Trophoblast cell (in vitro differentiated cells and primary cell): ENCODE results near the gene ACBD4.
A peak's percentile ranks its signal among the peaks of the same experiment; 100 is the strongest.

ENCODE experiments used
- DNase-seq, 2 donors: peaks; one replicate each; pipeline ENCODE4 v3.0.0-alpha.2; 2016
- H2AFZ ChIP-seq: 2 replicates; pipeline ENCODE4 v1.6.1; 2013; ENCODE audit warnings: low read length, moderate library complexity, mild to moderate bottlenecking; ENCODE audit not compliant: insufficient read depth, poor library complexity
- H2AK5ac ChIP-seq: 2 replicates; pipeline ENCODE4 v1.6.1; 2013; ENCODE audit warnings: mild to moderate bottlenecking, low read length
- H2BK120ac ChIP-seq: 2 replicates; pipeline ENCODE4 v1.6.1; 2013; ENCODE audit warnings: low read length, mild to moderate bottlenecking, moderate library complexity; ENCODE audit not compliant: insufficient read depth, poor library complexity
- H2BK12ac ChIP-seq: 2 replicates; pipeline ENCODE4 v1.6.1; 2013; ENCODE audit warnings: mild to moderate bottlenecking, low read length, moderate library complexity
- H2BK5ac ChIP-seq: 2 replicates; pipeline ENCODE4 v1.6.1; 2013; ENCODE audit warnings: low read length, low read depth, moderate library complexity, mild to moderate bottlenecking; ENCODE audit not compliant: poor library complexity
- H3K14ac ChIP-seq: 2 replicates; pipeline ENCODE4 v1.6.1; 2013; ENCODE audit warnings: mild to moderate bottlenecking, low read length
- H3K18ac ChIP-seq: 2 replicates; pipeline ENCODE4 v1.6.1; 2013; ENCODE audit warnings: mild to moderate bottlenecking, low read length
- H3K23ac ChIP-seq: 2 replicates; pipeline ENCODE4 v1.6.1; 2013; ENCODE audit warnings: low read length
- H3K27ac ChIP-seq: 2 replicates; pipeline ENCODE4 v1.5.1; 2013; ENCODE audit warnings: low read depth, mild to moderate bottlenecking, inconsistent platforms, low read length, moderate library complexity
- H3K27me3 ChIP-seq: 2 replicates; pipeline ENCODE4 v1.6.1; 2013; ENCODE audit warnings: inconsistent platforms, mild to moderate bottlenecking, low read length, moderate library complexity; ENCODE audit not compliant: insufficient read depth
- H3K36me3 ChIP-seq, 2 experiments: 1 replicate in 1 of 2; 2 replicates in 1 of 2; pipeline ENCODE4 v1.6.1; 2013; ENCODE audit warnings: low read length in 2 of 2, mild to moderate bottlenecking in 2 of 2, moderate library complexity in 1 of 2; ENCODE audit not compliant: insufficient read depth in 2 of 2, control insufficient read depth in 1 of 2
- H3K4ac ChIP-seq: 2 replicates; pipeline ENCODE4 v1.6.1; 2013; ENCODE audit warnings: low read depth, mild to moderate bottlenecking, low read length, moderate library complexity
- H3K4me1 ChIP-seq, 2 experiments: 1 replicate in 1 of 2; 2 replicates in 1 of 2; pipeline ENCODE4 v1.6.1; 2013; ENCODE audit warnings: low read length in 2 of 2, mild to moderate bottlenecking in 2 of 2, moderate library complexity in 1 of 2; ENCODE audit not compliant: insufficient read depth in 2 of 2, control insufficient read depth in 1 of 2
- H3K4me2 ChIP-seq: 2 replicates; pipeline ENCODE4 v1.6.1; 2013; ENCODE audit warnings: inconsistent platforms, mild to moderate bottlenecking, low read length, moderate library complexity
- H3K4me3 ChIP-seq: 2 replicates; pipeline ENCODE4 v1.5.1; 2013; ENCODE audit warnings: mild to moderate bottlenecking, low read depth, low read length, inconsistent platforms
- H3K79me1 ChIP-seq: one replicate; pipeline ENCODE4 v1.6.1; 2013; ENCODE audit warnings: low read length
- H3K79me2 ChIP-seq: 2 replicates; pipeline ENCODE4 v1.6.1; 2013; ENCODE audit warnings: low read length, mild to moderate bottlenecking; ENCODE audit not compliant: control insufficient read depth, insufficient read depth, poor library complexity
- H3K9ac ChIP-seq: 2 replicates; pipeline ENCODE4 v1.6.1; 2013; ENCODE audit warnings: mild to moderate bottlenecking, low read length
- H3K9me3 ChIP-seq: 2 replicates; pipeline ENCODE4 v1.6.1; 2013; ENCODE audit warnings: low read depth, mild to moderate bottlenecking, control low read depth, inconsistent platforms, low read length; ENCODE audit not compliant: insufficient read depth
- H4K12ac ChIP-seq: 2 replicates; pipeline ENCODE4 v1.6.1; 2013; ENCODE audit warnings: low read depth, mild to moderate bottlenecking, low read length, moderate library complexity
- H4K8ac ChIP-seq: 2 replicates; pipeline ENCODE4 v1.6.1; 2013; ENCODE audit warnings: low read depth, mild to moderate bottlenecking, low read length, moderate library complexity
- H4K91ac ChIP-seq: one replicate; pipeline ENCODE4 v1.6.1; 2013; ENCODE audit warnings: low read depth, mild to moderate bottlenecking, low read length, moderate library complexity
- WGBS: extraction: QIAGEN DNeasy Blood & Tissue Kit; methylation state at CpG from one replicate; pipeline ENCODE4 v1.1.7; 2013; ENCODE audit warnings: missing lambda C conversion rate; ENCODE audit not compliant: insufficient read length, insufficient coverage; ENCODE audit errors: extremely low coverage; 5-methylcytosine and 5-hydroxymethylcytosine counted together

The ACBD4 gene

GRCh38 chr17:45129426-45129939 lies 6.0 kb upstream of the ACBD4 start:
- Histone ChIP-seq H2AFZ (no peak overlapping the region), H3K18ac (no peak overlapping the region), H3K79me2 (peaks cover 4% of the 10 kb centered on the region), H2AK5ac (peak overlapping the region; percentile 55), H3K4me3 (no peak overlapping the region), H3K27me3 (no peaks in the 10 kb centered on the region), H4K8ac (peak overlapping the region; percentile 32), H3K9ac (no peak overlapping the region), H3K9me3 (no peaks in the 10 kb centered on the region), H4K12ac (no peak overlapping the region), H2BK5ac (peak overlapping the region; percentile 65), H3K14ac (peak overlapping the region; percentile 13), H3K4ac (peak overlapping the region; percentile 19), H2BK120ac (peak overlapping the region; percentile 77), H3K36me3 (no peaks in the 10 kb centered on the region), H3K79me1 (peaks cover 28% of the 10 kb centered on the region), H3K4me2 (no peak overlapping the region), H2BK12ac (peak overlapping the region; percentile 41), H3K27ac (peak overlapping the region; percentile 43), H3K23ac (no peak overlapping the region), H4K91ac (peak overlapping the region; percentile 82), H3K4me1 (peaks cover 37 to 46% of the 10 kb centered on the region in 2 experiments)
- no CpG with 5 or more reads among the region's 10 CpGs for WGBS
- peak; percentile 89 to 93 for DNase-seq

- Histone ChIP-seq H4K12ac (no peak overlapping the region), H3K4me3 (peak overlapping the region; percentile 23), H3K36me3 (no peaks in the 10 kb centered on the region), H2BK120ac (peak overlapping the region; percentile 77), H2BK5ac (peak overlapping the region; percentile 65), H3K4me1 (peaks cover 37 to 43% of the 10 kb centered on the region in 2 experiments), H3K27me3 (no peaks in the 10 kb centered on the region), H3K23ac (no peak overlapping the region), H3K9ac (no peak overlapping the region), H3K14ac (peak overlapping the region; percentile 13), H3K9me3 (no peaks in the 10 kb centered on the region), H4K8ac (peak overlapping the region; percentile 32), H2AFZ (no peak overlapping the region), H3K4ac (no peak overlapping the region), H4K91ac (peak overlapping the region; percentile 82), H3K18ac (peak overlapping the region; percentile 20), H3K79me2 (peaks cover 4% of the 10 kb centered on the region), H3K4me2 (no peak overlapping the region), H3K27ac (peak overlapping the region; percentile 43), H3K79me1 (peaks cover 27% of the 10 kb centered on the region), H2AK5ac (peak overlapping the region; percentile 55), H2BK12ac (peak overlapping the region; percentile 16)
- DNase-seq = peak; percentile 88 to 90
- WGBS = no CpG with 5 or more reads among the region's 13 CpGs
Observed at GRCh38 chr17:45129940-45130680, 5.4 kb upstream of the ACBD4 start.

- Histone ChIP-seq H4K8ac (no peak overlapping the region), H4K12ac (no peak overlapping the region), H3K79me1 (peaks cover 32% of the 10 kb centered on the region), H2BK5ac (no peak overlapping the region), H2AFZ (no peak overlapping the region), H3K36me3 (no peaks in the 10 kb centered on the region), H3K4ac (no peak overlapping the region), H2BK120ac (peak overlapping the region; percentile 24), H3K27ac (no peak overlapping the region), H3K27me3 (no peaks in the 10 kb centered on the region), H3K79me2 (peaks cover 6% of the 10 kb centered on the region), H2AK5ac (peak overlapping the region; percentile 65), H3K4me3 (no peak overlapping the region), H3K18ac (peak overlapping the region; percentile 47), H3K14ac (no peak overlapping the region), H3K4me1 (peaks cover 41 to 47% of the 10 kb centered on the region in 2 experiments), H4K91ac (peak overlapping the region; percentile 26), H3K9ac (no peak overlapping the region), H3K4me2 (peak overlapping the region; percentile 93), H3K23ac (no peak overlapping the region), H2BK12ac (peak overlapping the region; percentile 16), H3K9me3 (no peaks in the 10 kb centered on the region)
- DNase-seq = no peak
- no CpG with 5 or more reads among the region's 17 CpGs for WGBS
Observed at GRCh38 chr17:45130681-45131615, 4.5 kb upstream of the ACBD4 start.

GRCh38 chr17:45131616-45132319 lies 3.7 kb upstream of the ACBD4 start:
- peak overlapping the region; percentile 60 for H4K91ac ChIP-seq
- H2BK5ac ChIP-seq = peak overlapping the region; percentile 8
- no peaks in the 10 kb centered on the region for H3K27me3 ChIP-seq
- no peak overlapping the region for H3K23ac ChIP-seq
- peak overlapping the region; percentile 46 for H4K8ac ChIP-seq
- H3K4me1 ChIP-seq = peaks cover 42 to 49% of the 10 kb centered on the region in 2 experiments
- peak overlapping the region; percentile 58 for H3K27ac ChIP-seq
- H3K4ac ChIP-seq = peak overlapping the region; percentile 65
- H2BK120ac ChIP-seq = peak overlapping the region; percentile 59
- peak overlapping the region; percentile 32 for H2AFZ ChIP-seq
- peak overlapping the region; percentile 63 for H4K12ac ChIP-seq
- H2BK12ac ChIP-seq = peak overlapping the region; percentile 11
- H2AK5ac ChIP-seq = no peak overlapping the region
- peak overlapping the region; percentile 80 for H3K4me3 ChIP-seq
- peak overlapping the region; percentile 33 for H3K14ac ChIP-seq
- peak overlapping the region; percentile 61 for H3K18ac ChIP-seq
- no CpG with 5 or more reads among the region's 46 CpGs for WGBS
- H3K4me2 ChIP-seq = peak overlapping the region; percentile 93
- H3K9me3 ChIP-seq = no peaks in the 10 kb centered on the region
- H3K9ac ChIP-seq = no peak overlapping the region
- peak; percentile 78 to 87 for DNase-seq
- peaks cover 32% of the 10 kb centered on the region for H3K79me1 ChIP-seq
- H3K36me3 ChIP-seq = no peaks in the 10 kb centered on the region
- H3K79me2 ChIP-seq = peaks cover 6% of the 10 kb centered on the region
